ENCODE data around the gene ECE2. TPM values are rescaled to one million over a fixed set of nuclear protein-coding genes. Genes with fewer than 3 reads are reported as not detected.

ECE2 gene
- polyA plus RNA-seq, 2 of the 4 experiments (the other 2 are of a cell fraction) = not detected

- POLR2A ChIA-PET = no interaction called here
- ATAC-seq (peak; percentile 97 to 98), DNase-seq (ENCODE audit: low read depth in 1 of 2, low spot score in 1 of 2) (peak; percentile 88 to 98), FAIRE-seq (no peak)
- WGBS (ENCODE audit: missing lambda C conversion rate) = under 1% methylated on average over 11 of the region's 54 CpGs
- Histone ChIP-seq H3K27ac (peak within 1 kb of the TSS; percentile 97 to 98), H3K4me1 (peaks cover 8% of the 10 kb centered on the region; the same call in 2 of the 3 replicates), H3K4me2 (peak within 1 kb of the TSS; percentile 89), H3K9me3 (no peaks in the 10 kb centered on the region), H3K4me3 (peak within 1 kb of the TSS; percentile 57)
- CTCF ChIA-PET = interaction anchor here (0.6 to 1.8 kb wide), 28 partner anchors 11 to 350 kb away, joined by 3 to 27 read pairs (median 4); partner anchors contain the start of genes CAMK2N2 and EIF2B5
- TF ChIP-seq TP53 (CRISPR knock-in tag; IDR thresholded peaks at IDR 0.05) (no peak), SMC3 (IDR thresholded peaks at IDR 0.05) (no peak), HOXA7 (CRISPR knock-in tag; IDR thresholded peaks at IDR 0.05) (no peak), EHMT2 (IDR thresholded peaks at IDR 0.05; ENCODE audit: low read depth) (no peak), HDAC2 (IDR thresholded peaks at IDR 0.05) (no peak), FOSL2 (IDR thresholded peaks at IDR 0.05) (no peak), FOSL2 (CRISPR knock-in tag; IDR thresholded peaks at IDR 0.05) (no peak), ZSCAN20 (CRISPR knock-in tag; IDR thresholded peaks at IDR 0.05) (no peak), CBX8 (IDR thresholded peaks at IDR 0.05) (no peak), ZFP36 (IDR thresholded peaks at IDR 0.05; ENCODE audit: borderline replicate concordance, partially characterized antibody) (no peak), FOSB (CRISPR knock-in tag; IDR thresholded peaks at IDR 0.05) (no peak), EHF (CRISPR knock-in tag; IDR thresholded peaks at IDR 0.05) (no peak), CEBPB (IDR thresholded peaks at IDR 0.05) (peak; percentile 81 to 96), RNF2 (IDR thresholded peaks at IDR 0.05; ENCODE audit: borderline replicate concordance, low read depth) (no peak), RCOR1 (IDR thresholded peaks at IDR 0.05; ENCODE audit: low read depth, low read length) (no peak), ESRRA (IDR thresholded peaks at IDR 0.05; ENCODE audit: borderline replicate concordance, low read length) (no peak), HES2 (IDR thresholded peaks at IDR 0.05) (no peak), HOXB5 (CRISPR knock-in tag; IDR thresholded peaks at IDR 0.05) (no peak), PHF8 (IDR thresholded peaks at IDR 0.05; ENCODE audit: borderline replicate concordance, low read depth) (0 out of 2 replicates have a peak, but pooled peaks have one; percentile 27), BHLHE40 (IDR thresholded peaks at IDR 0.05; ENCODE audit: low read depth, low read length) (peak; percentile 42; the same call in 1 of the 2 replicates), TFCP2L1 (CRISPR knock-in tag; IDR thresholded peaks at IDR 0.05) (no peak), GATA3 (IDR thresholded peaks at IDR 0.05; ENCODE audit: borderline replicate concordance) (no peak), POLR2AphosphoS2 (conservative IDR thresholded peaks at IDR 0.05; ENCODE audit: low read length) (no peak), RFX5 (IDR thresholded peaks at IDR 0.05) (no peak), ATOH8 (CRISPR knock-in tag; IDR thresholded peaks at IDR 0.05; ENCODE audit: low read depth) (no peak), RARB (CRISPR knock-in tag; IDR thresholded peaks at IDR 0.05) (no peak), KDM5A (IDR thresholded peaks at IDR 0.05) (no peak), MAFK (IDR thresholded peaks at IDR 0.05; ENCODE audit: partially characterized antibody) (no peak), JUN (IDR thresholded peaks at IDR 0.05) (no peak), SREBF2 (IDR thresholded peaks at IDR 0.05) (no peak), HEYL (CRISPR knock-in tag; IDR thresholded peaks at IDR 0.05) (no peak), USF2 (IDR thresholded peaks at IDR 0.05) (no peak), FOXS1 (CRISPR knock-in tag; IDR thresholded peaks at IDR 0.05) (no peak), MAX (IDR thresholded peaks at IDR 0.05) (peak; percentile 98)
- TF ChIP-seq, protein P1, sequence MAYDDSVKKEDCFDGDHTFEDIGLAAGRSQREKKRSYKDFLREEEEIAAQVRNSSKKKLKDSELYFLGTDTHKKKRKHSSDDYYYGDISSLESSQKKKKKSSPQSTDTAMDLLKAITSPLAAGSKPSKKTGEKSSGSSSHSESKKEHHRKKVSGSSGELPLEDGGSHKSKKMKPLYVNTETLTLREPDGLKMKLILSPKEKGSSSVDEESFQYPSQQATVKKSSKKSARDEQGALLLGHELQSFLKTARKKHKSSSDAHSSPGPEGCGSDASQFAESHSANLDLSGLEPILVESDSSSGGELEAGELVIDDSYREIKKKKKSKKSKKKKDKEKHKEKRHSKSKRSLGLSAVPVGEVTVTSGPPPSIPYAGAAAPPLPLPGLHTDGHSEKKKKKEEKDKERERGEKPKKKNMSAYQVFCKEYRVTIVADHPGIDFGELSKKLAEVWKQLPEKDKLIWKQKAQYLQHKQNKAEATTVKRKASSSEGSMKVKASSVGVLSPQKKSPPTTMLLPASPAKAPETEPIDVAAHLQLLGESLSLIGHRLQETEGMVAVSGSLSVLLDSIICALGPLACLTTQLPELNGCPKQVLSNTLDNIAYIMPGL (CRISPR knock-in tag; IDR thresholded peaks at IDR 0.05; ENCODE audit: borderline replicate concordance) = no peak
- TF ChIP-seq, protein P2, sequence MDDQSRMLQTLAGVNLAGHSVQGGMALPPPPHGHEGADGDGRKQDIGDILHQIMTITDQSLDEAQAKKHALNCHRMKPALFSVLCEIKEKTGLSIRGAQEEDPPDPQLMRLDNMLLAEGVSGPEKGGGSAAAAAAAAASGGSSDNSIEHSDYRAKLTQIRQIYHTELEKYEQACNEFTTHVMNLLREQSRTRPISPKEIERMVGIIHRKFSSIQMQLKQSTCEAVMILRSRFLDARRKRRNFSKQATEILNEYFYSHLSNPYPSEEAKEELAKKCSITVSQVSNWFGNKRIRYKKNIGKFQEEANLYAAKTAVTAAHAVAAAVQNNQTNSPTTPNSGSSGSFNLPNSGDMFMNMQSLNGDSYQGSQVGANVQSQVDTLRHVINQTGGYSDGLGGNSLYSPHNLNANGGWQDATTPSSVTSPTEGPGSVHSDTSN (IDR thresholded peaks at IDR 0.05) = no peak
- TF ChIP-seq, protein P3, sequence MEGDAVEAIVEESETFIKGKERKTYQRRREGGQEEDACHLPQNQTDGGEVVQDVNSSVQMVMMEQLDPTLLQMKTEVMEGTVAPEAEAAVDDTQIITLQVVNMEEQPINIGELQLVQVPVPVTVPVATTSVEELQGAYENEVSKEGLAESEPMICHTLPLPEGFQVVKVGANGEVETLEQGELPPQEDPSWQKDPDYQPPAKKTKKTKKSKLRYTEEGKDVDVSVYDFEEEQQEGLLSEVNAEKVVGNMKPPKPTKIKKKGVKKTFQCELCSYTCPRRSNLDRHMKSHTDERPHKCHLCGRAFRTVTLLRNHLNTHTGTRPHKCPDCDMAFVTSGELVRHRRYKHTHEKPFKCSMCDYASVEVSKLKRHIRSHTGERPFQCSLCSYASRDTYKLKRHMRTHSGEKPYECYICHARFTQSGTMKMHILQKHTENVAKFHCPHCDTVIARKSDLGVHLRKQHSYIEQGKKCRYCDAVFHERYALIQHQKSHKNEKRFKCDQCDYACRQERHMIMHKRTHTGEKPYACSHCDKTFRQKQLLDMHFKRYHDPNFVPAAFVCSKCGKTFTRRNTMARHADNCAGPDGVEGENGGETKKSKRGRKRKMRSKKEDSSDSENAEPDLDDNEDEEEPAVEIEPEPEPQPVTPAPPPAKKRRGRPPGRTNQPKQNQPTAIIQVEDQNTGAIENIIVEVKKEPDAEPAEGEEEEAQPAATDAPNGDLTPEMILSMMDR (IDR thresholded peaks at IDR 0.05) = peak; percentile 16; the same call in 2 of the 3 replicates
Observed at GRCh38 chr3:184249412-184250166, 26.2 kb upstream of the ECE2 start, which contains the start of gene EEF1AKMT4. Gene EEF1AKMT4 (plus strand): TSS chr3:184249672. CDS start chr3:184249695, 23 bp downstream.

Data from A549 (cell line).